Pancreas (tissue), 10 donors: ENCODE measurements around the gene OR52N1. TPM values are rescaled to one million over a fixed set of nuclear protein-coding genes. Genes with fewer than 3 reads are reported as not detected.

Source experiments
- ATAC-seq, 4 donors: fragments of 200-7000 bp; cut with Tn5 transposase; one replicate each; pipeline versions ENCODE4 v1.8.0 to v1.9.1; 2020; ENCODE audit warnings: mild to moderate bottlenecking in 4 of 4, moderate library complexity in 4 of 4
- DNase-seq, 6 donors: peaks; one replicate each; pipeline ENCODE4 v3.0.0-alpha.2; 2020
- FAIRE-seq: peaks from 2 replicates; lab custom pipeline; 2012; peaks lifted over from hg19 to GRCh38; lab: Jason Lieb, UNC
- H3K27ac ChIP-seq, 4 donors: fragments of 200-600 bp; sonication (generic); 1 replicate in 3 of 4; 2 replicates in 1 of 4; pipeline versions ENCODE4 v1.5.0 to v1.8.0; 2020
- H3K27me3 ChIP-seq, 4 donors: fragments of 200-600 bp; one replicate each; pipeline ENCODE4 v1.8.0; 2021
- H3K36me3 ChIP-seq, 3 donors: fragments of 200-600 bp; sonication (generic) in 1 of 3; one replicate each; pipeline versions ENCODE4 v1.5.0 to v1.8.0; 2020 to 2021
- H3K4me1 ChIP-seq, 3 donors: fragments of 200-600 bp; one replicate each; pipeline ENCODE4 v1.8.0; 2021
- H3K4me3 ChIP-seq, 4 donors: fragments of 200-600 bp; sonication (generic) in 2 of 4; one replicate each; pipeline versions ENCODE4 v1.5.0 to v1.8.0; 2020 to 2021
- H3K9me3 ChIP-seq, 4 donors: fragments of 200-600 bp; one replicate each; pipeline ENCODE4 v1.8.0; 2021
- CTCF ChIP-seq, 4 donors: fragments of 200-600 bp; sonication (generic) in 3 of 4; IDR thresholded peaks; one replicate each; pipeline versions ENCODE4 v1.5.0 to v1.8.0; 2021; ENCODE audit warnings: antibody characterized with exemption in 4 of 4
- WGBS, 2 donors: extraction: QIAGEN DNeasy Blood & Tissue Kit; methylation state at CpG; one replicate each; pipeline ENCODE4 v1.1.7; 2013; 5-methylcytosine and 5-hydroxymethylcytosine counted together
- intact Hi-C, 3 donors: fragments of 100-400 bp; cut with DNase I; formaldehyde crosslinking; loops; one replicate each; pipeline versions ENCODE4 v1.11.1 to v1.14.2; 2022
- polyA plus RNA-seq, 2 donors: library from polyadenylated mRNA; stranded (reverse); fragments of 200-250 nt; gene quantifications; one replicate each; pipeline ENCODE4 v1.2.3, GENCODE V29; 2013
- total RNA-seq, 6 donors: library from RNA; stranded (reverse); fragmentation: NEBNext Ultra II Directional in 4 of 6; extraction: Animal tissue kit (Norgen Biotek cat#: 25700) in 4 of 6; gene quantifications; one replicate each; pipeline versions ENCODE4 v1.2.1 to v1.2.4, GENCODE V29; 2021 to 2023
- donor health status: healthy with polysubstance abuse.
- donor health status: DM: no; HTN: no; CAD: no; lungs with moderate emphysema.
- donor health status: DM: no; HTN: no; CAD: no.
- donor health status: control.
- donor health status: control.
- donor health status: Bipolar disorder and iron deficiency.
- donor health status: DM: yes; HTN: yes; CAD: no.
- donor health status: DM: no; HTN: no; CAD: no.
- donor health status: DM: no; HTN: no; CAD: no.
- donor health status: DM: yes; HTN: yes; CAD: no.

Gene OR52N1
- total and polyA plus RNA-seq, 8 donors = 0.09 TPM; not detected in 7

- FAIRE-seq = no peak
- H3K9me3 ChIP-seq = no peaks in the 10 kb centered on the region
- peaks cover 0 to 7% (median 2%) of the 10 kb centered on the region in 4 donors for H3K27me3 ChIP-seq
- 96 to 100% methylated on average over 1 of the region's 1 CpG for WGBS, 2 donors
- no peaks in the 10 kb centered on the region for H3K36me3 ChIP-seq
- TF ChIP-seq CTCF (IDR thresholded peaks at IDR 0.05) = no peak
- H3K4me1 ChIP-seq = no peaks in the 10 kb centered on the region
- no peak within 1 kb of the TSS for H3K4me3 ChIP-seq
- intact Hi-C loops = no loop called here
- no peak within 1 kb of the TSS for H3K27ac ChIP-seq
- no peak for DNase-seq
- no peak for ATAC-seq
Measured at GRCh38 chr11:5753943-5754342, 37.1 kb downstream of the OR52N1 start, which contains the start of gene OR52N4. OR52N4 (plus strand) TSS chr11:5754243; CDS start chr11:5754741, 498 bp downstream.

GRCh38 chr11:5749836-5750235, 41.2 kb downstream of the OR52N1 start:
- DNase-seq (no peak), FAIRE-seq (no peak), ATAC-seq (no peak)
- 51 to 68% methylated on average over 3 of the region's 3 CpGs for WGBS, 2 donors
- H3K9me3 ChIP-seq = no peaks in the 10 kb centered on the region
- peaks cover 0 to 7% (median 2%) of the 10 kb centered on the region in 4 donors for H3K27me3 ChIP-seq
- H3K4me3 ChIP-seq = no peak overlapping the region
- no peak for TF ChIP-seq CTCF (IDR thresholded peaks at IDR 0.05)
- H3K4me1 ChIP-seq = no peaks in the 10 kb centered on the region
- no peak overlapping the region for H3K27ac ChIP-seq
- H3K36me3 ChIP-seq = no peaks in the 10 kb centered on the region
- intact Hi-C loops = no loop called here

- peaks cover 0 to 6% (median 2%) of the 10 kb centered on the region in 4 donors for H3K27me3 ChIP-seq
- ATAC-seq = no peak
- no peak for DNase-seq
- no peak for TF ChIP-seq CTCF (IDR thresholded peaks at IDR 0.05)
- no peak overlapping the region for H3K27ac ChIP-seq
- no peak overlapping the region for H3K4me3 ChIP-seq
- no peaks in the 10 kb centered on the region for H3K9me3 ChIP-seq
- FAIRE-seq = no peak
- H3K36me3 ChIP-seq = no peaks in the 10 kb centered on the region
- H3K4me1 ChIP-seq = no peaks in the 10 kb centered on the region
- intact Hi-C loops = no loop called here
- WGBS, 2 donors = 77 to 89% methylated on average over 3 of the region's 3 CpGs
Measured at GRCh38 chr11:5746614-5747013, 44.5 kb downstream of the OR52N1 start.

- Histone ChIP-seq H3K27me3 (peaks cover 0 to 4% (median 0%) of the 10 kb centered on the region in 4 donors), H3K36me3 (no peaks in the 10 kb centered on the region), H3K27ac (no peak overlapping the region), H3K4me1 (no peaks in the 10 kb centered on the region), H3K4me3 (no peak overlapping the region), H3K9me3 (no peaks in the 10 kb centered on the region)
- 33 to 36% methylated on average over 1 of the region's 1 CpG for WGBS, 2 donors
- DNase-seq = no peak
- intact Hi-C loops = no loop called here
- TF ChIP-seq CTCF (IDR thresholded peaks at IDR 0.05) = no peak
- FAIRE-seq = no peak
- no peak for ATAC-seq
Measured at GRCh38 chr11:5738431-5738830, 52.6 kb downstream of the OR52N1 start.

GRCh38 chr11:5737670-5738392, 53.2 kb downstream of the OR52N1 start:
- ATAC-seq (no peak), DNase-seq (no peak), FAIRE-seq (no peak)
- TF ChIP-seq CTCF (IDR thresholded peaks at IDR 0.05) = no peak
- Histone ChIP-seq H3K27ac (no peak overlapping the region), H3K9me3 (no peaks in the 10 kb centered on the region), H3K36me3 (no peaks in the 10 kb centered on the region), H3K4me3 (no peak overlapping the region), H3K4me1 (no peaks in the 10 kb centered on the region), H3K27me3 (peaks cover 0 to 4% (median 0%) of the 10 kb centered on the region in 4 donors)
- intact Hi-C loops = no loop called here
- WGBS, 2 donors = 69 to 71% methylated on average over 6 of the region's 6 CpGs
